Omental fat pad (tissue), 4 donors: Measurements from ENCODE around the gene MAMDC4. TPM values are rescaled to one million over a fixed set of nuclear protein-coding genes. Genes with fewer than 3 reads are reported as not detected.

ENCODE experiments used
- ATAC-seq: fragments of 150-250 bp; one replicate; pipeline ENCODE4 v1.9.1; 2016; ENCODE audit warnings: mild to moderate bottlenecking, moderate library complexity; ENCODE audit not compliant: low FRiP score
- DNase-seq: peaks from one replicate; pipeline ENCODE4 v3.0.0-alpha.2; 2019; ENCODE audit warnings: low spot score
- CTCF ChIP-seq, 3 donors: fragments of 450-650 bp; IDR thresholded peaks; one replicate each; pipeline ENCODE4 v1.5.1; 2016 to 2017; ENCODE audit warnings: antibody characterized with exemption in 3 of 3, mild to moderate bottlenecking in 3 of 3, moderate library complexity in 2 of 3
- total RNA-seq, 4 donors: library from RNA; depleted of rRNA; stranded (reverse); fragments of >200 nt; gene quantifications; one replicate each; pipeline ENCODE4 v1.1.0, GENCODE V29; 2016

MAMDC4 gene
- total RNA-seq, 4 donors from 2014 or later, result 1.4 to 3.9 (median 1.7) TPM

GRCh38 chr9:136899196-136899595, 47.0 kb downstream of the MAMDC4 start:
- DNase-seq, result no peak
- no peak for TF ChIP-seq CTCF (IDR thresholded peaks at IDR 0.05)
- no peak for ATAC-seq

DNA sequence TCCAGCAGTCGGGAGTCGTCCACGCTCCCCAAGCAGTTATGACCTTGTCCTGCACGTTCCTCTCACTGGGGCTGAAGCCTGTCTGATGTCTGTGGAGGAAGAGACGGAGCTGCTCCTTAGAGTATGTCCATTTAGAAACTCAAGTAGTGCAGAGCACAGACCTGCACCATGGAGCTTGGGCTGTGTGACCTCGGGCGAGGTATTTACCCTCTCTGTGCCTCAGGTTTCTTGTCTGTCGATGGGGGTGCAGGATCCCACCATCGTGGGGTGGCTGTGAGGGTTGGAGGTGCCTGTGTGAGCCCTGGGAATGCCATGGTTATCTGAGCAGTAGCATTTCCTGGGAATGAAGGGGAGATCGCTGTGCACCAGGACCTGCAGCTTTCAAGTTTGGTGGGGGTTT, 48.4 kb downstream of the MAMDC4 start:
- DNase-seq (no peak), ATAC-seq (no peak)
- no peak for TF ChIP-seq CTCF (IDR thresholded peaks at IDR 0.05)

DNA sequence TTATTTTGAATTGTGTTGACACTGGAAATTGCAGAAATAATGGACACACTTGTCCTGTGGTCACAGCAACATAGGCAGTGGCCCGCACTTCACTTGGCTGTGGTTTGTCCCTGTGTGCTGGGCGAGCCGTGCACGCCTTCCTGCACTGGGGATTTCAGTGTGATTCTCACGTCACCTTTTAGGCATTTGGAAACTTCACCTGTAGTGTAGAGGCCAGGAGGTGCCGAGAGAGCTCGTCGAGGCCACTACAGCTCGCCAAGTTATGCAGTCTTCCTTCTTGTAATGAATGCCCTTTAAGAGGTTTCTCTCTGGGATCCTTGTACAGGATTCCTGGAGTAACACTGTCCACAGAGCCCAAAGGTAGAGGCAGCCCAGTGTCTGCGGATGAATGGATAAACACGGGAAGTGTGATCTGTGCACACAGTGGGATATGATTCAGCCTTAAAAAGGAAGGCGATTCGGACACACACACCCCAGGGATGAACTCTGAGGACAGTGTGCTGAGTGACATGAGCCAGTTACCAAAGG, 48.9 kb downstream of the MAMDC4 start:
- no peak for DNase-seq
- no peak for TF ChIP-seq CTCF (IDR thresholded peaks at IDR 0.05)
- ATAC-seq, result no peak

- DNase-seq (no peak), ATAC-seq (peak; percentile 62)
- TF ChIP-seq CTCF (IDR thresholded peaks at IDR 0.05), result no peak
Observed at GRCh38 chr9:136901516-136902258, 49.5 kb downstream of the MAMDC4 start.

DNA sequence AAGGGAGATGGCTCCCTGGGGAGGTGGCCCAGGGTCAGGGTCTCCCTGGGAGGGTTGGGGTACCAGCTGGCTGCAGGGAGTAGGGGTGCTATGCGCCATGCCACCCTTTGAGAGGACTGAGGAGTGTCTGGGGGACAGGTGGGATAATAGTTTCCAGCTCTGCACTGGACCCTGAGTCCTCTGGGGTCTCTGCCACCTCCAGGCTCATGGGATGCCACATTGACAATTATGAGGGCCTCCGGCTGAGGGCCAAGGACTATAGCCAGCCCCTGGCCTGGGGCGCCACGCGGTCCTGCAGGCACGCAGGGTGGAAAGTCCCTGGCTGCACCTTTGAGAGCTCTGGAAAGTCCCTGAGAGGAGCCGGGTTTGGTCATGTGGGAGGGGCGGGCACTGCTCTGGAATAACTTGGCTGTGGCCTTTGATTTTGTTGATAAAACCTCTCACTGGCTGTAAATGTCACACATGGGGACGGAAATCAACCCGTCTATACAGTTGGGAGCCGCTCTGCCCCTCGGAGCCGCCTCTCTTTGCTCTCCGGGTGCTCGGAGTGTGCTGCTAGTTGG, 50.2 kb downstream of the MAMDC4 start:
- peak; percentile 86 for ATAC-seq
- TF ChIP-seq CTCF (IDR thresholded peaks at IDR 0.05), result no peak
- peak; percentile 36 for DNase-seq

DNA sequence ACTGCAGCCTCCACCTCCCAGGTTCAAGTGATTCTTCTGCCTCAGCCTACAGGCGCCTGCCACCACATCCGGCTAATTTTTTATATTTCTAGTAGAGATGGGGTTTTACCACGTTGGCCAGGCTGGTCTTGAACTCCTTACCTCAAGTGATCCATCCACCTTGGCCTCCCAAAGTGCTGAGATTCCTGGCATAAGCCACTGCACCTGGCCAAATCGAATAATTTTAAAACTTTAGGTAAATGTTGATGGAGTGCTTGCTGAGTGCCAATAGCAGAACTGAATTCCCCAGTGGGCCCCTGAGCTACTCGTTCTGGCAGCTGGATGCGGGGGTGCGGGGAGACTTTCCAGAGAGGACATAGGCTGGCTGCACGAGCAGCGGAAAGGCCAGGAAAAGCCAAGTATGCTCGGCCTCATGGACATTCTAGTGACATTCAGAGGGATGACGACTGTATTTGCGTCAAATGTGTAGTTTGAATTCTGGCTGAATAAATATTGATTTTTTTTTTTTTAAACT, 51.0 kb downstream of the MAMDC4 start:
- DNase-seq, result no peak
- ATAC-seq, result no peak

More for the DNA sequence above, 51.0 kb downstream of the MAMDC4 start:
- TF ChIP-seq CTCF (IDR thresholded peaks at IDR 0.05), result no peak
